Limb (tissue), 2 donors: Measurements from ENCODE around the gene ASAP2.

Experiments
- DNase-seq, 2 donors: peaks; one replicate each; pipeline ENCODE4 v3.0.0-alpha.2; 2016; ENCODE audit errors: extremely low spot score in 2 of 2

ASAP2 gene

DNA sequence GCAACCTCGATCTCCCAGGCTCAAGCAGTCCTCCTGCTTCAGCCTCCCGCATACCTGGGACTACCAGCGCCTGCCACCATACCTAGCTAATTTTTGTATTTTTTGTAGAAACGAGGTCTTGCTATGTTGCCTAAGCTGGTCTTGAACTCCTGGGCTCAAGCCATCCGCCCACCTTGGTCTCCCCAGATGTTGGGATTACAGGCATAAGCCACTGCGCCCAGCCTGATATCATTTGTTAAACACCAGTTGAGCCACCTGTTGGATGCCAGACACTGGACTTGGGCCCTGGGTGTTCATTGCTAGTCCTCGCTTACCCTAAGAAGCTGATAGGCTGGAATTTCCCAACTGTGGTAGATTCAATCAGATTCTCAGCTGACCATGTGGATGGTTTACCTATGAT is 136.9 kb downstream of the ASAP2 start:
- no peak for DNase-seq

DNA sequence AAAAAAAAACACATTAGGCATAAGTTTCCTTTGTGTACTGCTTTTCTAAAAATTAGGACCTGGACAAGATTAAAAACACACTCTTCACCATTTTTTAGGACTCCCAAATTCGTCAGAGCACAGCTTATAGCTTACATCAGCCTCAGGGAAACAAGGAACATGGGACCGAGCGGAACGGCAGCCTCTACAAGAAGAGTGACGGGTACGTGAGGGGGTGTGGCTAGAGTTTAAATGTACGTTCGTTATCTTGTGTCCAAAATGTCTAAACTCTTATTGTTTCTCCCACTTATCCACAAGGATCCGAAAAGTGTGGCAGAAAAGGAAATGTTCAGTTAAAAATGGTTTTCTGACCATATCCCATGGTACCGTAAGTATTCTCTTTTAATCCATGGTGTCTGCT is 137.8 kb downstream of the ASAP2 start:
- no peak for DNase-seq

- no peak for DNase-seq
These were observed 138.7 kb downstream of the ASAP2 start for GRCh38 chr2:9345343-9345742.

DNA sequence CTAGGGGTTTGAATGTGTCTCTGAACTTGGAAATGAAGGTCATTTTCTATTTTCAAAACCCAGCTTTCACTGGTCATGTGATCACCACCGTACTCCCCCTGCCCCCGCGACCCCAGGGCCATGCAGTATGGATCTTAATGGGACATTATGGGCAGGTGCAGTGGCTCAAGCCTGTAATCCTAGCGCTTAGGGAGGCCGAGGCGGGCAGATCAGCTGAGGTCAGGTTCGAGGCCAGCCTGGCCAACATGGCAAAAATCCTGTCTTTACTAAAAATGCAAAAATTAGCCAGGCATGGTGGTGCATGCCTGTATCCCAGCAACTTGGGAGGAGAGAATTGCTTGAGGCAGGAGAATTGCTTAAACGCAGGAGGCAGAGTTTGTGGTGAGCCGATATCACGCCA is 139.4 kb downstream of the ASAP2 start:
- DNase-seq, result no peak

- DNase-seq, result no peak
These were observed 140.3 kb downstream of the ASAP2 start for GRCh38 chr2:9346885-9347284.

GRCh38 chr2:9347411-9347881 is 140.8 kb downstream of the ASAP2 start:
- DNase-seq, result no peak

- DNase-seq, result no peak
These were observed 147.7 kb downstream of the ASAP2 start for GRCh38 chr2:9354318-9354717.

- no peak for DNase-seq
These were observed 148.7 kb downstream of the ASAP2 start for GRCh38 chr2:9355270-9355669.

DNA sequence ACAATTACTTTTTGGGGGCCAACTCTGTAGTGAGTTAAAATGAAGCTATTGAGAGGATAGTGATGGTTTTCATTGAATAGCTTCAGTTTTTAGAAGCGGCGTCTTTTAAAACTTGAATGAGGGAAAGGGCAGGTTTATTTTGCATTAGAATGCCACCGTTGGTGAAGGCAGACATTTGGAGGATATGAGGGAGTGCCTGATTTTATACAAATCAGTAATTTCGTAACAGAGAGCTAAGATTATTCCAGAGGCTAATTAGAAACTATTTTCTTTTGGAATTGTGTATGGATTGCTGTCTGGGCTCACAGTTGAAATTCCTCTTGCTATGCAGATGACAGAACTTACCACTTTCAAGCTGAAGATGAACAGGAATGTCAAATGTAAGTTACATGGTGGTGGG is 149.1 kb downstream of the ASAP2 start:
- DNase-seq, result no peak

DNA sequence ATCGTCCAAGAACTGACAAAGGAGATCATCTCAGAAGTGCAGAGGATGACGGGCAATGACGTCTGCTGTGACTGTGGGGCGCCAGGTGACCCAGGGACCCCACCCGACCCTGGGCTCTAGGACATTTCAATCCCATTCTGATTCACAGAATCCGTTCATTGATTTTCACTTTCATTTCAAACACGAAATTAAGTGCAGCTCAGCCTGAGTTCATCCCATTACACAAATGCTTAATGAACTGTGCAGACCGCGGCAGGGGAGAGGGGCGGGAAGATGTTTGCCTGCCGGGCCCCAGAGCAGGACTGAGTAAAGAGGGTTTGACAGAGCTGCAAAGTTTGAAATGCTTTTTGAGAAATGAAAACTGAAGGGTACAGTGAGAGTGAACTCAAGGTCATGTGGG is 149.6 kb downstream of the ASAP2 start:
- no peak for DNase-seq

DNA sequence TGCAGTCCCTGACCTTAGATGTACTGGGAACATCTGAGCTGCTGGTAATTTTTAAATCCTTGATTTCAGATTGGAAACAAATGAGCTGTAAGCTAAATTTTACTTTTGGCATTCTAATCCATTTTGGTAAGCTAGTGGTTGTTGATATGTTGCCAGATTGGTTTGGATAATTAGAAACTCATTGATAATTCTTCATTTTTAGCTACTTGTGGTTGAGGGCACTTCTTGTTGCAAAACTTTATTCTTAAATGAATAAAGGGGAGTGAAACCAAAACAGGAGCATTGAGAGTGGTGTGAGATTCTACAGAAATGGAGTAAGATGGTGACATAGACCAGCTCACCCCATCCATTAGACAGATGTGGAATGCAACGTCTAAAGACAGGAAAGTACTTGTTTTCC is 152.2 kb downstream of the ASAP2 start:
- DNase-seq, result no peak

GRCh38 chr2:9359463-9359862 is 152.9 kb downstream of the ASAP2 start:
- no peak for DNase-seq

DNA sequence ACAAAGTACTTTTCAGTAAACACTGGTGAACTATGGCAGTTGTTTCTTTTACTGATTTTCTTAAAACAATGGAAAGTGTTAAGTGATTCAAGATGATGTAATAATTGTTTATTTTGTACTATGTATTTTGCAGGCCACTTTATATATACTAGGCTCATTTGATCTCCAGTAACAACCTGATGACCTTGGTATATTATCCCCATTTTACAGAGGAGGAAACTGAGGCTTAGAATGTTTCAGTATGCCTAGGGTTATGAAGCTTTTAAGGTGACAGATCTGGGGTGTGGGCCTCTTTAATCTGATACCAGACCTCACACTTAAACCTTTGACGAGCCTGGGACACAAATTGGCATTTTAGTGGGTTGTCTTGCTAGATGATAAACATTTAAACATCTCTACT is 153.5 kb downstream of the ASAP2 start:
- DNase-seq, result no peak

DNA sequence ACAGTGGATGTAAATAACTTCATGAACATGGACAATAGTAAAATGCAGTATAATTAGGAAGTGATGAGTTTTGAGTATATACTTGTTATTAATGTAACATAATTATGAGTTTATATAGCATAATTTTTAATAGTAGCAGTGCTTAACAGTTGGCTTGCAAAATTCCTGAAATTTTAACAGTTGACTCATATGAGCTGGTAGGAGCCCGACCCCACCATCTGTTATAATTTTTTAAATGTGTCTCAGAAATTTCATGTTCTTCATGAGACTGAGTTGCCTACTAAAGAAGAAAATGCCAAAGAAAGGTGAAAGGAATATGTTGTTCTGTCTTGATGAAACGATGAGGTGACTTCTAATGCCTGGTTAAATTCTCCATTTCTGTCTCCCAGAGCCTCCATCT is 154.1 kb downstream of the ASAP2 start:
- no peak for DNase-seq

DNA sequence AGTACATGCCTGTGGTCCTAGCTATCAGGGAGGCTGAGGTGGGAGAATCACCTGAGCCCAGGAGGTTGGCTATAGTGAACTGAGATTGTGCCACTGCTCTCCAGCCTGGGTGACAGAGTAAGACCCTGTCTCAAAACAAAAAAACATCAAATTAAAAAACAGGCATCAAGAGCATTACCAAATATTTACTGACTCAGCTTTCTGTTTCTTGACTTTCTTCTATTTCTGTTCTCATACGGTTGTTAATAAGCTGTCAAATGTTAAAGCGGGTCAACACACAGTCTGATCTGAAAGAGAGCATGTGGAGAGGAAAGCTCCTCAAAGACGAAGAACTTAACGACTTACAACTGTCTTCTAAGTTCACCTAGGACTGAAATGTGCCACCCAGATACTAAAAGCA is 157.8 kb downstream of the ASAP2 start:
- DNase-seq, result no peak

DNA sequence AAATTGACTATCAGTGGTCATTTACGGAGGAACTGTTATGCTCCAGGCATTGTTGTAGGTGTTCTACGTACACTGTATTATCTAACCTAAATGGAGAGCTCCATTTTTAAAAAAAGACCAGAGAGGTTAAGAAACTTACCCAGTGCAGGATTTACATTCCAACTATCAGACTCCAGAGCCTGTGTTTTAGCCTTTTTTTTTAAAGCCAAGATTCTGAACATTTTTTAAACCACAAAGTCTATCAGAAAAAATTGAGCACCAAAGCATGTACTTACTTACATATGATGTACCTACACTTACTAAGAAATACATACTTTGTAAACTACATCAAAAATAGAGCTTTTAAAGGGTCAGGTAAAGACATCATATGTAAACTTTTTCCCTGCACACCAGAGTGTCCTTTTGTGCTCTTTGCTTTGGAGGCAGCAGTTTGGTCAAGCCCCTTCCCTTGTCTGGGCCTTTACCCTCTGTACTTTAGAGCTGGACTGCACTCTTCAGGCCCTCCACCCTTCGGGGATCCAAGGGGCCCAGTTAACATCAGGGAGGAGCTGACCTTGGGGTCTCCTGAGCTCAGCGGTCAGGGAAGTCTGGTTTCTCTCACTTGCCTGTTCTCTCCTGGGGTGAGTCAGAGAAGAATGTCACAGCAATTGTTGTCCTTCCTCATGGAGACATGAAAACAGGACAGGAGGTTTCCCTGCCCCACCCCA is 158.3 kb downstream of the ASAP2 start:
- no peak for DNase-seq

DNA sequence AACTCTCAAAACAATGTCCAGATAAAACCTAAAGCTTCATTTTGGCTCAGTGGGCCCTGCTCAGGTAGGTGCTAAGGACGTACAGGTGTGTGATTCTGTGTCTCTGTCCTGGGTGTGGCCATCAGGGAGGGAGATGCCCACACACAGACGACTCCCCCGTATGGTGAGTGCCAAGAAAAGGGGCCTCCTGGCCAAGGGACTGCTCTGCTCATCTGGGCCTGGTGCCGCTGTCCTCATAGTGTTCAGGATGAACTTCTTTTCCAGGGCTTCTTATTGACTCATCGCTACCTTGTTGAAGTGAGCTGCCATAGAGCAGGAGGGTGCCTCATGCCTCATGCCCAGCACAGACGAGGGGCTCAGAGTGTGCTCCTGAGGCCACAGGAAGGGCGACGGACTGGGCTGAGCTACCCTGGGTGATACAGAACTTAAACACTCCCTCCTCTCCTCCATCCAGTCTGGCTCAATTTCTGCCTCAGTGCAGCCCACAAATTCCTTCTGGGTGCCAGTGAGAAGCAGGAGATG is 158.9 kb downstream of the ASAP2 start:
- no peak for DNase-seq

DNA sequence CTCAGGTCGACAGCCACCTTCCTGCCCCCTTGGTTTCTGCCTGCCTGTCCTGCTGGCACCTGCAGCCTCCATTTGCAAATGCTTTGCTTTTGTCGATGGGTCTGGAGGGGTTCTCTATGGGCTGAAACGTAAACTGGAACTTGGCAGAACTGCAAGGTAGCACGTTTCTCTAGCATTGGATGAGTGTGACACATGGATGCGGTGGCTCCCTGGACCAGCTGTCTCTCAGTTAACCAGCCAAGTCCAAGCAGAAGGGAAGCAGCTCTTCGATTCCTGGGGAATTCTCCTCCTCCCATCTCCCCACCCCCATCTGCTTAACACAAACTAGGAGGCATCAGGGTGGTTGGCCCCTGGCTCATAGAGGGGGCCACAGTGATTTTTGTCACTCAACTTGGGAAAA is 159.4 kb downstream of the ASAP2 start:
- no peak for DNase-seq

DNA sequence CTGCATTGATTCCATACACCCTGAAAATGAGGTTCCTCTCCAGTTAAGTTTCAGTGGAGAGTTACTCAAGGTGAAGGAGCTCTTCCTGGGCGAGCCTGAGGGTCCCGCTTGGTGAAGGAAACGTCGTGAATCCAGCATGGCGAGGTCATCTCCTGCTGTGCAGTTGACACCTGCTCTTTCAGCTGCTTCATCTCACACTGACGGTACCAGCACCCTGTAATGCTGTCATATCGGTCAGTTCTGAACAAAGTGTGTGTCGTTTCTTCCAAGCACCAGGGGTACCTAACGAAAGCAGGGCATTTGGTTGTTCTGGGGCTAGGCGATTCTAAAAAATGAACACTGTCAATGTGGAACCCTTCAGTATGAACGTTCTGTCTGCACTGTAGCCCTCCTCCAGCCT is 164.1 kb downstream of the ASAP2 start:
- no peak for DNase-seq

GRCh38 chr2:9373047-9373446 is 166.4 kb downstream of the ASAP2 start:
- DNase-seq, result no peak

GRCh38 chr2:9373476-9373875 is 166.9 kb downstream of the ASAP2 start:
- DNase-seq, result no peak

GRCh38 chr2:9374071-9374730 is 167.6 kb downstream of the ASAP2 start:
- DNase-seq, result no peak

DNA sequence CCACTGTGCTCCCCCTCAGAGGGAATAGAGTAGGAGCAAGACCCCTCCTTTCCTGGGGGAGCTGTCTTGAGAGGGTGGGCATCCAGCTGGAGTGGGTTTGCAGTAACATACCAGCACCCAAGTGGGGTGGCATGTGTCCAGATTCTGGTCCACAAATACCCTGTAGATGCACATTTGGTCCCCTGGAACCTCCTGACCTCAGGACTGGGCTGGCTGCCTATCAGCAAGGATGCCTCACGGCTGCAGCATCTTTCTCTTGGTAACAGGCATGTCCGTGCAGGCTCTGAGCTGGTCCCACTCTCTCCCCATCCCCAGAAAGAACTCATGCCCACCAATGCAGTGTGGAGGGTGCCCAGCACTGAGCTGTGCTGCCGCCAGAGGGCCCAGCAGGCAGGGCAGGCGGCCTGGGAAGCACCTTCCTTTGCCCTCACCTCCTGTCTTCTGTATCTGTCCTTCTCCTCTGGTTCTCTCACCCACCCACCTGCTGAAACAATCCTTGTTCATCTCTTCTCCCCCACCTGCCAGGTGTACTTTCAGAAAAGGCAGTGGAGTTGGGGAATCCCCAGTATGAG is 169.3 kb downstream of the ASAP2 start:
- DNase-seq, result no peak
